ENCODE measurements around the gene KCTD6.

DNA sequence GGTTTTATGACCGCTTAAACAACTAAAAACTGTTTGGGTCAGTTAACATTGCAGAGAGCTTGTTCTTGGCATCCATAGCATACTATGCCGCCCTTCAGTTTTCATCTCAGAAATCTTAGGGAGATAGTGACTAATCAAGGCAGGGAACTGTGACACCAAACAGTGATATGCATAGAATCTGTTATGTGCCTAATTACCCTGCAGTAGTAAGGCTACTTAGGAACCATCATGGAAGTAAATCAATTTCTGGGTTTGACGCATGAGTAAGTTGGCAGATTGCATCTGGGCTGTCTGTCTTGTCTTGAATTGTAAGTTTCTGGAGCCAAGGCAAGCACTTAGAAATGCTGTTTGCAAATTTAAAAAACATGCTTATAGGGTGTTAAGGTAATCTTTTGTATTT, 22.5 kb downstream of the KCTD6 start:
- TF ChIP-seq, protein P1, sequence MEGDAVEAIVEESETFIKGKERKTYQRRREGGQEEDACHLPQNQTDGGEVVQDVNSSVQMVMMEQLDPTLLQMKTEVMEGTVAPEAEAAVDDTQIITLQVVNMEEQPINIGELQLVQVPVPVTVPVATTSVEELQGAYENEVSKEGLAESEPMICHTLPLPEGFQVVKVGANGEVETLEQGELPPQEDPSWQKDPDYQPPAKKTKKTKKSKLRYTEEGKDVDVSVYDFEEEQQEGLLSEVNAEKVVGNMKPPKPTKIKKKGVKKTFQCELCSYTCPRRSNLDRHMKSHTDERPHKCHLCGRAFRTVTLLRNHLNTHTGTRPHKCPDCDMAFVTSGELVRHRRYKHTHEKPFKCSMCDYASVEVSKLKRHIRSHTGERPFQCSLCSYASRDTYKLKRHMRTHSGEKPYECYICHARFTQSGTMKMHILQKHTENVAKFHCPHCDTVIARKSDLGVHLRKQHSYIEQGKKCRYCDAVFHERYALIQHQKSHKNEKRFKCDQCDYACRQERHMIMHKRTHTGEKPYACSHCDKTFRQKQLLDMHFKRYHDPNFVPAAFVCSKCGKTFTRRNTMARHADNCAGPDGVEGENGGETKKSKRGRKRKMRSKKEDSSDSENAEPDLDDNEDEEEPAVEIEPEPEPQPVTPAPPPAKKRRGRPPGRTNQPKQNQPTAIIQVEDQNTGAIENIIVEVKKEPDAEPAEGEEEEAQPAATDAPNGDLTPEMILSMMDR (IDR thresholded peaks at IDR 0.05; ENCODE audit: low read length): no peak
- TF ChIP-seq EZH2 (IDR thresholded peaks at IDR 0.05; ENCODE audit: borderline replicate concordance, low read length): no peak
